ENCODE results near the gene TSPAN3. TPM values are rescaled to one million over a fixed set of nuclear protein-coding genes. Genes with fewer than 3 reads are reported as not detected.

Gene TSPAN3
- total RNA-seq, 2 donors from 2014 or later = 6.9 to 27.1 TPM

DNA sequence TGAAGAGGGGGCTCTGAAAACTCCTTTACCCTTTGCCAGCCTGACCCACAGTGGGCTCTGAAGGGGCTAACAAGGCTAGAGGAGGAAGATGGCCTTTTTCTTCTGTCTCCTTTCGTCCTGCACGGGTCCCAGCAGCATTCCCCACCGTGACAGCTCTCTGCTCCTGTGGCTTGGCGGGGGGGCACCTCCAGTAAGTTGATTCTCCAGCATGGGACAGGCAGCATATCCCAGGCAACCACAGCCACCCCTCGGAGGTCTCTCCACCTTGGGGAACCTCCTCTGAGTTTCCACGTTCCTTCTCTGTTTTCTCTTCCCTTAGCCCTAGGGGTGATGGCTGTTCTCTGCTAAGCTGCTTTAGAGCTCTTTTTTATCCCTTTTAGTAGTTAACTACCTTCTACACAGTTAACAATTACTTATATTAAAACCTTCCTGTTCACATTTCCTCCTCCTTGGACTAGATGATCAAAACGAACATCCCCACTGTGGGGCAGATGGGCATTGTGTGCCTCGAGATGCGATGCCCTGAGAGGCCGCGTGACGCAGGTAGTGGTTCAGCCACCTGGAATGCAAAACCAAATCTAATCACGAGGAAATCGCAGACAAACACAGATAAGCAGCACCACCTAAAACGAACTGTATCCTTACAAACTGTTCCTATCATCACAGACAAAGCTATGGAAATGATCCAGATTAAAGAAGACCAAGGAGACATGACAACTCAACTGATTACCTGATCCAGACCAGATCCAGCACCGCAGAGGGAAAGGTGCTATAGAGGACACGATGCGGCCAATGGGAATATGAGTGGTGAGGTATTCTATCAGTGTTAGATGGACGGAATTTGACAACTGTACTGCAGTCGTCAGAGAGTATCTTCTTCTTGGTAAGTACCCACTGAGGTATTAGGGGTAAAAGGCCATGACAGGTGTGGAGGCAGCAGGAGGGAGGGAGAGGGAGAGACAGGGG is 27.7 kb downstream of the TSPAN3 start:
- no peak for ATAC-seq
- peak overlapping the region; percentile 2 to 84 for H3K27ac Mint-ChIP-seq
- peaks cover 7 to 15% of the 10 kb centered on the region in 2 donors for H3K36me3 Mint-ChIP-seq
- no peaks in the 10 kb centered on the region for H3K9me3 Mint-ChIP-seq
- no peak for DNase-seq (ENCODE audit: low spot score in 2 of 2)

- Mint-ChIP-seq H3K9me3 (peaks cover 0 to 3% of the 10 kb centered on the region in 2 donors), H3K36me3 (peaks cover 10 to 20% of the 10 kb centered on the region in 2 donors), H3K27ac (no peak overlapping the region)
- DNase-seq (ENCODE audit: low spot score in 2 of 2) = no peak
- no peak for ATAC-seq
These were observed 28.5 kb downstream of the TSPAN3 start for GRCh38 chr15:77042245-77042919.

GRCh38 chr15:77040673-77041072 is 30.2 kb downstream of the TSPAN3 start:
- peaks cover 17 to 37% of the 10 kb centered on the region in 2 donors for H3K36me3 Mint-ChIP-seq
- H3K27ac Mint-ChIP-seq = peak overlapping the region in 1 of 2 donors; percentile 30
- no peak for ATAC-seq
- DNase-seq (ENCODE audit: low spot score in 2 of 2) = no peak
- peaks cover 0 to 4% of the 10 kb centered on the region in 2 donors for H3K9me3 Mint-ChIP-seq

- Mint-ChIP-seq H3K36me3 (peaks cover 17 to 35% of the 10 kb centered on the region in 2 donors), H3K9me3 (peaks cover 0 to 4% of the 10 kb centered on the region in 2 donors), H3K27ac (peak overlapping the region; percentile 31 to 97)
- ATAC-seq = no peak
- DNase-seq (ENCODE audit: low spot score in 2 of 2) = no peak
These were observed 31.1 kb downstream of the TSPAN3 start for GRCh38 chr15:77039848-77040247.

- ATAC-seq (no peak), DNase-seq (ENCODE audit: low spot score in 2 of 2) (no peak)
- Mint-ChIP-seq H3K9me3 (peaks cover 0 to 4% of the 10 kb centered on the region in 2 donors), H3K27ac (peak overlapping the region; percentile 31 to 97), H3K36me3 (peaks cover 17 to 34% of the 10 kb centered on the region in 2 donors)
These were observed 31.7 kb downstream of the TSPAN3 start for GRCh38 chr15:77039217-77039533.

GRCh38 chr15:77038312-77039216 is 32.3 kb downstream of the TSPAN3 start:
- ATAC-seq = peak; percentile 60 to 66
- H3K9me3 Mint-ChIP-seq = peaks cover 0 to 4% of the 10 kb centered on the region in 2 donors
- peaks cover 17 to 39% of the 10 kb centered on the region in 2 donors for H3K36me3 Mint-ChIP-seq
- peak in 1 of 2 donors; percentile 54 for DNase-seq (ENCODE audit: low spot score in 2 of 2)
- peak overlapping the region; percentile 78 to 97 for H3K27ac Mint-ChIP-seq

GRCh38 chr15:77037388-77038209 is 33.3 kb downstream of the TSPAN3 start:
- ATAC-seq = no peak
- Mint-ChIP-seq H3K36me3 (peaks cover 17 to 40% of the 10 kb centered on the region in 2 donors), H3K9me3 (peaks cover 0 to 4% of the 10 kb centered on the region in 2 donors), H3K27ac (peak overlapping the region; percentile 83 to 95)
- peak; percentile 2 to 54 for DNase-seq (ENCODE audit: low spot score in 2 of 2)

DNA sequence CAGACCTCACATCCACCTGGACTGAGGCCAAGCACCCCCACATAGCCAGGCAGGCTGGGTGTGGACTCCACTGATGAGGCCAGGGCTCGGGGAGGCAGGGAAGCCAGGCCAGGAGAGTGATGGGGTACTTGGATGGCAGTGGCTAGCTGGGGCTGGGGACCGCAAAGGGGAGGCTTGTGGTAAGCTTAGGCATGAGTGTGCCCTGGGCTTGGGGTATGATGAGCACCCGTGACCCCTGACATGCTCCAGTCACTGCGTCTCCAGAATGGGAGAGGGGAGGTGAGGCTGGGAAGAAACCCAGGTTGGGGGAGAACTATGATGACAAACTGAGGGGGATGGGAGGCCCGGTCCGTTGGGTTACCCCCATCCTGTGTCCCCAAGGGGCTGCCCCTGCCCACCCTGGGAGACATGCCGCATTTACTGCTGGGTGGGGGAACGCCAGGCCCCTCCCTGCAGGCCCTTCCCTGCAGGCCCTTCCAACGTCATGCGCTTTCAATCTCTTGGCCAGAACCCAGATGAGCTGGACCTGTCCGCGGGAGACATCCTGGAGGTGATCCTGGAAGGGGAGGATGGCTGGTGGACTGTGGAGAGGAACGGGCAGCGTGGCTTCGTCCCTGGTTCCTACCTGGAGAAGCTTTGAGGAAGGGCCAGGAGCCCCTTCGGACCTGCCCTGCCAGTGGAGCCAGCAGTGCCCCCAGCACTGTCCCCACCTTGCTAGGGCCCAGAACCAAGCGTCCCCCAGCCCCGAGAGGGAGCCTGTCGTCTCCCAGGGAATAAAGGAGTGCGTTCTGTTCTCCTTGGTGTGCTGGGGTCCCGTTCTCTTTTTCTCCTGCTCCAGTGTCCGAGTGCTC is 34.1 kb downstream of the TSPAN3 start:
- H3K9me3 Mint-ChIP-seq = peaks cover 0 to 4% of the 10 kb centered on the region in 2 donors
- DNase-seq (ENCODE audit: low spot score in 2 of 2) (peak in 1 of 2 donors; percentile 2), ATAC-seq (no peak)
- H3K36me3 Mint-ChIP-seq = peaks cover 17 to 40% of the 10 kb centered on the region in 2 donors
- peak overlapping the region; percentile 83 to 95 for H3K27ac Mint-ChIP-seq

- no peak for DNase-seq (ENCODE audit: low spot score in 2 of 2)
- peak overlapping the region; percentile 81 to 83 for H3K27ac Mint-ChIP-seq
- H3K36me3 Mint-ChIP-seq = peaks cover 17 to 40% of the 10 kb centered on the region in 2 donors
- peaks cover 0 to 4% of the 10 kb centered on the region in 2 donors for H3K9me3 Mint-ChIP-seq
- no peak for ATAC-seq
These were observed 34.9 kb downstream of the TSPAN3 start for GRCh38 chr15:77035999-77036471.

GRCh38 chr15:77035584-77035983 is 35.3 kb downstream of the TSPAN3 start:
- Mint-ChIP-seq H3K9me3 (peaks cover 0 to 4% of the 10 kb centered on the region in 2 donors), H3K27ac (peak overlapping the region in 1 of 2 donors; percentile 81), H3K36me3 (peaks cover 17 to 40% of the 10 kb centered on the region in 2 donors)
- DNase-seq (ENCODE audit: low spot score in 2 of 2) = no peak
- ATAC-seq = no peak

DNA sequence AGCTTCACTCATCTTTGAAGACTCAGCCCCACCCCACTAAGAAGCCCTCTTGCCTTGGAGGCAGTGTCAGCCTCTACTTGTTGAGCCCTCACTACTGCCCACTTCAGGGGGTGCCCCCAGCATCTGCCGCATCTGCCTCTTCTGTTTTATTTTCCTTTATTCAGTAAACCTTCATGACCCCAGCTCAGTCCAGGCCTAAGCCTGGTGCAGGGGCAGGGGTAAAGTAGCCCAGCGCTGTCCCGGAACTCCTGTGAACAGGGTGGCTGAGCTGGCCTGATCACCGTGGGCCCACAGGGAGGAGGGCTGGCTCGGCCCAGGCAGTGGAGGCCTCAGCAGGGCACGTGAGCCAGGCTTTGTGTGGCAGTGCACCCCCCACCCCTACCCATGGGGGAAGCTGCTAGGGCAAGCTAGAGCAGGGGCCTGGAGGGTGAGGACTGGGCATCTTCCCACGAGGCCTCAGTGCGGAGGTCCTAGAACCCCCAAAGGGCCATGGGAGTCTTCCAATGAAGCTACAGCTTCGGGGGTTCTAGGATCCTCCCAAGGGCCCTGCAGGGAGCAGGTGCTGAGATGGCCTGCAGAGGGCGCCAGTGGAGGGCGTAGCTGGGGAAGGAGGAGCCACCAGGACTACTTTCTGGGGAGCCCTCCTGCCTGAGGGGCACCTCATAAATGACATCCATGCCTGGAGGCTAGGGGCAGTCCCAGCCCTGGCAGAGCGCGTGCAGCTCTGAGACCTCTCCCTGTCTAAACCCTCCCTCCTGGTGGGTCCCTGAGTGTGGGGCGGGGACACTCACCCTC is 36.0 kb downstream of the TSPAN3 start:
- H3K27ac Mint-ChIP-seq = peak overlapping the region; percentile 59 to 65

GRCh38 chr15:77033729-77034671 is 36.9 kb downstream of the TSPAN3 start:
- DNase-seq (ENCODE audit: low spot score in 2 of 2) = no peak

More for the DNA sequence above, 36.0 kb downstream of the TSPAN3 start:
- H3K36me3 Mint-ChIP-seq = peaks cover 17 to 40% of the 10 kb centered on the region in 2 donors
- ATAC-seq (peak; percentile 6 to 17), DNase-seq (ENCODE audit: low spot score in 2 of 2) (peak; percentile 53 to 55)
- H3K9me3 Mint-ChIP-seq = peaks cover 0 to 4% of the 10 kb centered on the region in 2 donors

DNA sequence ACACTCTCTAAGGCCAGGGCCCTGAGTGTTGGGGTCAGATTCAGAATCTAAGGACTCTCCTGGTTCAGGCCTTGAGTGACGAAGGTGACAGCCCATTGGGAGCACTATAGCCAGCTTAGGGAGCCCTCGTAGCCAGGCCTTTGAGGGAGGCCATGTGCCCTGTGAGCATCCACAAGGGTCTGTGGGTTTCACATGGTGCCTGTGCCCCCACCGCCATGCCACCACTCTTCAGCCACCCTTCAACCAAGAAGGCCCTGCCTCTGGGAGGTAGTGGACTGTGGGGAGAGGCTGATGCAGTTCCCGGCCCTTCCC is 37.5 kb downstream of the TSPAN3 start:
- peak overlapping the region in 1 of 2 donors; percentile 59 for H3K27ac Mint-ChIP-seq
- H3K36me3 Mint-ChIP-seq = peaks cover 17 to 34% of the 10 kb centered on the region in 2 donors
- H3K9me3 Mint-ChIP-seq = peaks cover 0 to 4% of the 10 kb centered on the region in 2 donors
- DNase-seq (ENCODE audit: low spot score in 2 of 2) (no peak), ATAC-seq (no peak)

More at GRCh38 chr15:77033729-77034671, 36.9 kb downstream of the TSPAN3 start:
- peaks cover 17 to 40% of the 10 kb centered on the region in 2 donors for H3K36me3 Mint-ChIP-seq
- peaks cover 0 to 4% of the 10 kb centered on the region in 2 donors for H3K9me3 Mint-ChIP-seq
- no peak for ATAC-seq
- peak overlapping the region; percentile 59 to 70 for H3K27ac Mint-ChIP-seq

Measured in activated naive CD4-positive, alpha-beta T cell treated with anti-CD3 and anti-CD28 coated beads, Interleukin-2, amount 50 U/mL, for 72 hours (primary cell).